HG02884 (cell line): ENCODE results near the gene ADAMTS9.

Source experiments
- ATAC-seq: cut with Tn5 transposase; IDR thresholded peaks from one replicate; pipeline ENCODE4 v1.9.1; 2021; ENCODE audit warnings: mild to moderate bottlenecking, moderate library complexity; ENCODE audit not compliant: unreplicated experiment

ADAMTS9 gene

DNA sequence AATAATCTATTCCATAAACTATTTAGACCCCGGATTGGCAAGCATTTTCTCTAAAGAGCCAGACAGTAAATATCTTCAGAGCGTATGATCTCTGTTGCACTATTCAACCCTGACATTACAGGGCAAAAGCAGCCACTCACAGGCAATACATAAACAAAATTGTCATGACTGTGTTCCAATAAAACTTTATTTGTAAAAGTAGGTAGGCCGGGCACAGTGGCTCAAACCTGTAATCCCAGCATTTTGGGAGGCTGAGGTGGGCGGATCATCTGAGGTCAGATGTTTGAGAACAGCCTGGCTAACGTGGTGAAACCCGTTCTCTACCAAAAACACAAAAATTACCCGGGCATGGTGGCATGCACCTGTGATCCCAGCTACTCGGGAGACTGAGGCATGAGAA is 66.5 kb downstream of the ADAMTS9 start:
- no peak for ATAC-seq

DNA sequence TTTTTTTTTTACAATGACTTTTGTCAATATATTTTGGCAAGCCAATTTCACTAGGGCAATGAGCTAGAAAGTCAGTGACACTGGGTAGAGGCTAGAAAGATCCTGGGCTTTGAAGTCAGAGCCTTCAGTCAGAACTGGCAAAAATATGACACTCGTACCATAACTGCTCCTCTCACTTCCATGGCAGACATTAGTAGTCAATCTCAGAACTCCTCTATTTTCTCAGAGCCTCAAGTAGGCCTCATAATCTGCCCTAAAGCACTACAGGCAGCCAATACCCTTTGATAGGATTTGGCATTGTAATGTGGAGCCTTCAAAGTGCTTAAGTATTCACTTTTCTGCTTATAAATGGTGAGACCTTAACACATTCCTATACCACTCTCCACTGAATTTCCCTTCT is 67.8 kb downstream of the ADAMTS9 start:
- ATAC-seq: no peak

DNA sequence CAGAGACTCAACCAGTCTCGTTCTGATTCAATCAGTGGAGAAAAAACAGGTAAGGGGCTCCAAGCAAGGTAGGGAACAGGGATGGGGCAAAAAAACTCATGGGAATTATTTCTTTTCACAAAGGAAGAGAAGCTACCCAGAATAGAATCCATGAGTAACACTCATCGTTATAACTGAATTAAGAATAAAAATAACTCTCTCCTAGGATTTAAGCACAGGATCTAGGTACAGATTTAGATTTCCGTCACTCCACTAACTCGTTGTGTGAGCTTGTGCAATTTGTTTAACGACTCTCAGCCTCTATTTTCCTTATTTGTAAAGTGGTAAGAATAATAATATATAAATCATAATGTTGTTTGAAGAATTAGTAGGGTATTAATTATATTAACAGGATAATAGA is 68.6 kb downstream of the ADAMTS9 start:
- ATAC-seq: no peak

DNA sequence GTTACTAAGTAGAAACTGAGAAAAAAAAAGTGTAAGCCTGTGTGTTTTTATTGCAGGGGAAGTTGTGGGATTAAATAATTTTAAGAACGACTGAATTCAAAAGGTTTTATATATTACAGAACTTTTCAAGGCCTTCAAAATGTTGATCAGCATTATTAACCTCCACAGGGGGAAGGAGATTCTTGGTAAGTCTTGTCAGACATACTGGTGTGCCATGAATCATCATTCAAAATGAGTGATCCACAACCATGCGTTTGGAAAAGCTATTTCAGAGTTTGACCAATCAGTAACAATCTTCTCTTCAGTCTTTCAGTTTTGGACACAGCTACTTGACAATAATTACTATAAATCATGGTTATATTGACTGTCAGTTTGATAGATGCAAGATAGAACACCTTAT is 70.2 kb downstream of the ADAMTS9 start:
- ATAC-seq: no peak

DNA sequence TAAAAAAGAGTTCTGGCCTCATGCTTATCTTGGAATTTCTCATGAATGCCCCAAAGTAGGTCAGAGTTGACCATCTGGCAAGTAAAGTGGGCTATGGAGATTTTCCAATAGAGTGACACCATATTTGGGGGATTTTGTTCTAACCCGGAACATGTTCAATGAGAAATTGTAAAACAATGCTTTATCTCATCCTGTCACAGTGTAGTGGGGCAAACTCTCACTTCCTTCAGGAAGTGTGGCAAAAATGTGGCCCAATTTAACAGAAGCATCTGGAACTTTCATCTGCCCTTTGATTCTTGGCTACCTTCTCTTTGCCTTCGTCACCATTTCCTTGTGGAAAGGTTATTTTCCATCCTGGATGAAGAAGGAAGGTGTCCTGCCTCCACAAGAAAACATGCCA is 70.8 kb downstream of the ADAMTS9 start:
- ATAC-seq: no peak

DNA sequence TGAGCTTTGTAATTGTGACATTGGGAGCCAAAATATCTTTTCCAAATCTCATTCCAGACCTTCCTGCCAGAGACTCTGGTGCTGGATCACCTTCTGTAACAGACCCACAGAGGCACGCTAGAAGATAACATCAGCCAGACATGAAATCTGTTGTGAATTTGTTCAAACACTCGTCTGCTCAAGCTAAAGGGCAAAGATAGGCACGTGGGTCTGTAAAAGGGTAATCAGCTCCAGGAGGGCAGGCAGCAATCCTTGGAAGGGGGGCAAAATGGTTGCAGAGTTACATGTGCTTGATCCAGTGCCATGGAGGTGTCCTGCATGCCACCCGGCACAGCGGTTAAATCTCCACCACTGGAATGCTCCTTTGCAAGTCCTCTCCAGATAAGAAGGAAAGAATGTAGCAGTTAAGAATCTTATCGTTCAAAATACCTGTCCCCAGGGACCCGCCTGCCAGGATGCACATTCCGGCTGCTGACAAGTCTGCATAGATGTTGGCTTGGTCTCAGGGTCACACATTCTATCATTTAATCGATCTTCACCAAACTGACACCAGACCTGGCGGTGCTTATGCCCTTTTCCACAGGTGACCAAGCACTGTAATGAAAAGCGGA is 74.8 kb downstream of the ADAMTS9 start:
- ATAC-seq: no peak

DNA sequence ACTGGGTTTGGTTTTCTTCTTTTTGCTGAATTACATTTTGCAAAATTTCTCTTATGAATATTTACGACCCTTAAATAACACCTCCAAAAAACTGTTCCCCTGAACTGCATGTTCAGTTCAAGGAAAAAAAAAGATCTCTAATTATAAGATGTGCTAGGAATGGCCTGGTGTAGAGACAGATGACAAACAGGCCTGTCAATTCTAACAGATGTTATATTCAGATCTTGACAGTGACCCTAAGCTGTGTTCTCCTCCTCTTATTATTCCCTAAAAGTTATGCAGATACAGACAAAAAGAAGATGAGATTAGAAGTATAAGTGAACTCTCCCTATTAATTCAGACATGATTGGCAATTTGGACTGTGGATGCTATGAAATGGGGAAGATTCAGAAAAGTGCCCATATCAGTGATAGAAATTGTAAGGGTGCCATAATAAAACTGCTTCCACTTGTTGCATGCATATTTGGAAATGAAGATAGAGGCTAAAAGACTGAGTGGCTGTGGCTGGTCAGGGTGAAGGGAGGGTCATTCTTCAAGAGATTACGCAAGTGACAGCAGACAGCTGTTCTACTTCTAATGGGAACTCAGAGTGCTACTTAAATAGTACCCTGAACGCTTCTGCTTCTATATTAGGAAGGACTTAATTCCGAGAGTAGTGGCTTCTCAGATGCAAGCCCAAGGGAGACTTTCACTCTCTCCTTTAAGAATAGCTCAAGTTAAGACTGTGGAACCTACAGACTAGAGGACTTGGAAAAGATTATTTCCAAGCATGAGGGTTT is 75.5 kb downstream of the ADAMTS9 start:
- no peak for ATAC-seq

DNA sequence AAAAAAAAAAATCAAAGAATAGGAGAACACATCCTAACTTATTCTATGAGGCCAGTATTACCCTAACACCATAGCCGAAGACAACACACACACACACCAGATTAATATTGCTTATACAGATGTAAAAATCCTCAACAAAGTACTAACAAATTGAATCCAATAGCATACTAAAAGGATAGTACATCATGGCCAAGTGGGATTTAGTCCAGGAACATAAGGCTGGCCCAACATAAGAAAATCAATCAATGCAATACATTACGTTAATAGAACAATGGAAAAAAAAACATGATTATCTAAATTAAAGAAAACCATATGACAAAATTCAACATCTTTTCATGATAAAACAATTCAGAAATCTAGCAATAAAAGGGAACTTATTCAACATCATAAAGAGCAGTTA is 79.1 kb downstream of the ADAMTS9 start:
- no peak for ATAC-seq

DNA sequence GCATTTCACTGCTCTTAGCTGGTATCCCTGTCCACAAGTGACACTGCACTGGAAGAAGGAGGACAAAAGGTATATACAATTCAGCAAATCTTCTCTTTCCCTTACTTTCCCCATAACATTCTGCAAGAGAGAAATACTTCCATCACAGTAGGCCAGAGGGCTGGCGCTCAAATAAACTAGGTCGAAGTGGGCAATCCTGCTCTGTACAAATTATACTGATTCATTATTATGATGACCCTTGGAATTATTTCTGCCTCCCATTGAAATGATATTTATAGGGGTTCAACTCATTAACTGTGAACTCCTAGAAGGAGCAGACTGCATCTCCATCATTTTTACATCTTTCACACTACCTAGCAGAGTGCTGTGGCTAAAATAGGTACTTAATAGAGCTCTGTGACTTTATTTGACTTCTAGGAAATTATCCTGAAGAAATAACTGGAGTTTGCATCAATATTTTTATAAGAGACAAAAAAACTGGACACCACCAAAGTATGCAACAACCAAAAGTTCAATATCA is 80.7 kb downstream of the ADAMTS9 start:
- ATAC-seq: no peak

DNA sequence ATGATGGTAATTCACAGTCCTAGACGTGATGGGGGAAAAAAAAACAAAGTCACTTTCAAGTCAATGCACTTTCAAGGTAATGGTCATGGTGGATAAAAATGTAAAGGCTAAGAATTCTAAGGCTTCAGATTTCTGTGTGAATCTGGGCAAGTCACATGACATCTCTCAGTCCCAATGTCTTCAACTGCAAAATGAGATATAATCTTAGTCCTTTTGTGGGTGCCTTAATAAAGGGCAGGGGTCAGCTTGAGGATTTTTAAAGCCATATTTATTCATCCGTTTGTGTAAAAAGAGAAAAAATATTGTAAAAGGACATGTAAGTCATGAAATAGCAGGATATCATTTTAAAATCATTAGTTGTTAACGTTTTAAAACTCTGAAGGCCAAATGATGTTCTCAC is 83.5 kb downstream of the ADAMTS9 start:
- no peak for ATAC-seq

DNA sequence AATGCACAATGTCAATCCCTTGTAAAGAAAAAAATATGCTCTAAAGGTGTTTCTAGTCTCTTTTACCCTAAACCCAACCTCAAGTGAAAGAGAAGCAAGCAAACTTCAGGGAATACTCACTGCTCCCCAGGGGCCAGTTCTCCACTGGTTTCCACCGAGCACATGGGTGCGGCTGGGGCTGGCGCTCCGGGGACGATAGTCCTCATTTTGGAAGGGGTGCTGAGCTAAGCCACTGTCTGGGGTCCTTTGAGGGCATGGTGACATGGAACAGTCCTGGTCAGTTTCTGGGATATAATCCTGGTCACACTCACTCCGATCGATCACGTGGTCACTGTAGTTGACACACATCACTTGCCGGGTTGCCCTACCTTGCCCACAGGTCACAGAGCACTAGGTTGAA is 86.0 kb downstream of the ADAMTS9 start:
- no peak for ATAC-seq

DNA sequence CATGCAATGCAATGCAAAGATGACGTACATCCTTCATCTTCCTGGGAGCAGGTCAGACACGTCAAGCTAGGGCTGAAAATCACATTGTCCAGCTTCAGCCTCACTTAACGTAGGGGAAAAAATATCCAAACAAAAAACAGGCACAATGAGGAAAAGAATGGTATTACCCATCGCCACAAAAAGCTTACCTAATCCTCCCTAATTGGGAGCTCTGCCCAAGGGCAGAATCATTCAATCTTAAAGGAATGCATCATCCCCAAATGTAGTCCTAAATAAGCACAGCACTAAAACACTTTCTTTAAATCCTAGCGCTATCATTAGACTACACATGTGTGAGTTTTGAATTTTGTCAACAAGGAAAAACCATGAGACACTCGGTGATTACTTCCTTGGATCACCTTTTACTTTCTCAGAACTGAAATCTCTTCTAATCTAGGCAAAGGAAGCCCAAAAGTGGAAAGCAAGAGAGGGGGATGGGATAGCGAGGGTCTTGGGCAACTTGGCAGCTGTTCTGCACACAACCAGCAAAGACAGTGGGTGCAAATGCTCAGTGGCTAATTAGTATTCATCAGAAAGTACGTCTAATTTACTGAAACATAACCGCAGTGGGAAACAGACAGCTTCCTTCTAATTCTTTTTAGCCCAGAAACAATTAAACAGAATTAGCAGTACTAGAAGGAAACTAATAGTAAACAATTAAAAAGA is 87.4 kb downstream of the ADAMTS9 start:
- no peak for ATAC-seq

DNA sequence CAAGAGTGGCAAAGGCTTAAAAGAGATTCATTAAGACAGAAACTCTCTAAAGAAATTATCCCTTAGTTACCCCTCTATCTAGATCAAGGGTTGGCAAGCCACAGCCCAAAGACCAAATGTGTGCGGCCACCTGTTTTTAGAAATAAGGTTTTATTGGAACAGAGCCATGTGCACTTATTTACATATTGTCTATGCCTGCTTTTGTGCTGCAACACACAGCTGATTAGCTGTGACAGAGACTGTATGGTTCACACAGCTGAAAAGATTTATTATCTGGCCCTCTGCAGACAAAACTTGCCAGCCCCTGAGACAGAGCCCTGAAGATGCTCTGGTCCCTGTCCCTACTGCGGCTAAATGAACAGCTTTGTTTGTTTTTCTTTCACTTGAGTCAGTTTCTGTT is 88.1 kb downstream of the ADAMTS9 start:
- no peak for ATAC-seq

DNA sequence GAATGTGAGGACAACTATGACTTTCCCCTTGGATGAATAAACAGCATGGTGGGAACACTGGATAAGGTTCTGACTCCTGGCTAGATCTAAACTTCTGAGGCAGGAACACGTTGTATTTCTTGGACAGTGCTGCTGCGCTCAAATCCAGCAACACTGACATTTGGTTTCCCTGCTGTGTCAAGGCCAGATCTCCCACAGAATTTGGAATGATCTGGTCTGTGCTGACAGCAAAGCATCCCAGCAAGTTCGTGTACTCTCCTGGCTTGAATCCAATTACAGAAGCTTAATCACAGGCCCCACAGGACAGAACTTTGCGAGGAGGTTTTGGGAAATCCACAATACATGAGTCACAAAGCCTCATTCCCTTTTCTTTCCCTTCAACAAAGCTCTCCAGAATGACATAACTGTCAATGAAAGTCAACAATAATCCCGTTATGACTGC is 92.5 kb downstream of the ADAMTS9 start:
- no peak for ATAC-seq

DNA sequence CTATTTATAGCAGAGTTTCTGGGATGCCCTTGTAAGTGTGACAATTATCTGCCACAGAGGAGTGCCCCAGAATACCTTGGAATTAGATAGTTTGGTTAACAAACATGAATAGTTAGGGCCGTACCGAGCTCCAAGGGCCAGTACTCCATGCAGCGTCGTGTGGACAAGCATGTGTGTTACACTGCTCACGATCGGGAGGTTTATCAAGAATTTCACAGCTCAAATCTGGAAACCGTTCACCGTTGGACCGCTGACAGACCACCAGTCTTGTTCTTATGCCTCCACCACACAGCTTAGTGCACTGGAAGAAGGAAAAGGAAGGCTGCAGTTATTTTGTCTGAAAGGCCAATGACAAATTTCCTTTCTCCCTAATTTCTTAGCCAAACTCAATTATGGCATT is 93.7 kb downstream of the ADAMTS9 start:
- no peak for ATAC-seq

DNA sequence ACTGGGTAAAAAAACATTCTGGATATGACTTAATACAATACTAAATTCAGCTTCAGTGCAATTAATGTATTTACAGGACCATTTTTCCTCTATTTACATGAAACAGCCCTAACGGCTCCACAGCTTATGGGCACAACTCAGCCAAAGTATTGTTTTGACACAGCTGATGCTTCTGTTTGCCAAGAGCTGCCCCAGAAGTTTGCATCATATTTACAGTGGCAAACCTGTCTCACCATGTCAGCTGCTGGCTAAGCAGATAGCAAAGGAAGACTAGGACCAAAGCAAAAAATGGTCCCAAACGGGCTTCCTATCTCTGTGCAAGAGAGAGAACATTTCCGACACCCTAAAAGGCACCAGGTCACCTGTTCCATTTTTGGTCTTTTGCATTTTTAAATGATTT is 94.5 kb downstream of the ADAMTS9 start:
- no peak for ATAC-seq

DNA sequence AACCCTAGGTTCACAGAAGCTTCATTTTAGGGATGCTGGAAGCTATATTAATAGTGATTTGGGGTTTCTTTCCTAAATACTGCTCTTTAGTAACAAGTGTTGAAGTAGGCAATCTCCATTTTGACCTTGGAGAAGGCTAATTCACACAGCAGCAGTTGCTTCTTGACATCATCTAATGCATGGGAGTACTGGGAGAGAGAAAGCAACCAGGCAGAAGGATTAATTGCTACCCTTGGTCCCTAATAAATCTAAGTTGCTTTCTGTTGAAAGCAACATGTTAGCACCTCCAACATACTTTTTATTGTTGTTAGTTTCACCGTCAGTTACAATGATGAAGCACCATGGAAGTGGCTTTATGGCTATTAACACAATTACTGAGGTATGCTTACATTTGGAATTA is 96.2 kb downstream of the ADAMTS9 start:
- ATAC-seq: no peak

DNA sequence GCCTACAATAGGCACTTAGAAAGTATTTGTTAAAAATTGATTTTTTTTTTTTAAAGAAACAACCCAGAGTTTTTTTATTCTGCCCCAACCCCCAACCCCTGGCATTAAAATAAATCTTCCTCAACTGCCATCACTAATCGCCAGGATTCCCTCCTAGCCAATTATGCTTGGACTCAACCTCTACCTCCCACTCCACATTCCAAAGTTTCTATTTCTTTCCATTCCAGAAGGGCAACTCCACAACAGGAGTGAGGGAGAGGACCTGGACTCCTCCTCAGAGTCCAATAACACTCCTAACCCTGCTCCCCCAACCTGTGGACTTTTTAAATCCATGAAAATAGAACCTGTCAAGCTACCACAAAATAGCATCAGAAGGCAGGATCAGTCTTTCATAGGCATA is 99.4 kb downstream of the ADAMTS9 start:
- ATAC-seq: no peak

DNA sequence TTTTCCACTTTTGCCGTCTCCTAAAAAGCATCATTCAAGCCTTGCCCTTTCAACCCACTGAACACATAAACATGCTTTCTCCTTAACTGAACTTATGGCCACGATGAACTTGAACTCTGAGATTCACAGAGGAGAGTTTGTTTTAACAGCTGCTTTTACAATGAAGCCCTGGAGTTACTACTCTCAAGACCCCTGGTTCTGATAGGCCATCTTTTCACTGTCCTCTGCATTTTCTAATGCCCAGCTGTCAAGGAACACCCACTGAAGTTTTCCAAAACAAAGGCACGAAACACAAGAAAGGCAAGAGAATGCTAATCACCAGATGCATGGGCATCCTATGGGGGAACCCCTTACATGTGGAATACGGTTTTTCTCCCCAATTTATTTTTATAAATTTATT is 100.8 kb downstream of the ADAMTS9 start:
- ATAC-seq: no peak

DNA sequence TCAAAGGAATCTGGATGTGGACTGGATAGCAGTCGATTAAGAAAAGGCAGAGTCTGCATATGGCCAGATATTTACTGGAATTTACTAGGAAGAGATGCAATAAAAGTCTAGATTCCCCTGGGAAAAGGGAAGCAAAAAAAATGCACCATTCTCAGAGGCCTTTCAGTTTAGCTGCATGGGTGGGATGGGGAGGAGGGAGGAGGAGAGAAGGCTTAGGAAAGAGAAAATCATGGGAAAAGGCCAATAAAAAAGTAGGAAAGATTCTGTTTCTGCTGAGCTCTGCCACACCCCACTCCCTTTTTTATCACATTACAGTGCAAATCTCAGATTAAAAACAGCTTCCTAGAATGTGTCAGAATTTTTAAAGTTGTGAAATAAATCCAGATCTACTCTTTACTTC is 103.6 kb downstream of the ADAMTS9 start:
- ATAC-seq: no peak

DNA sequence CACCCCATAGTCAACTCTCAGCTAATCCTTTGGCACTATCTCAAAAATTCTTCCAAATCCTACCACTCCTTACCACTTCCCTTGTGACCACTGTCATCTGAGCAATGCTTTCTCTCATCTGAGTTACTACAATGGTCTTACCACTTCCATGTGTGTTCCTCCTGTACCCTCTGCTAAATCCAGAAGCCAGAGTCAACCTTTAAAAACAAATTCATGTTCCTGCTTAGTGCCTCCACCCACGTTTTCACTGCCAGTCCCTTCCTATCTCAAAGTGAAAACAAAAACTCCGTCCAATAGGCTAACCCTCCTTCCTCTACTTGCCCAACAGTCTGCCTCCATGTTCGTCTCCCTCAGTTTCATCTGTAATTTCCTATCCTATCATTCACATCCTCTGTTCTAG is 109.0 kb downstream of the ADAMTS9 start:
- no peak for ATAC-seq
